SKM-1 (cell line): ENCODE results near the gene TNNI3K.

Experiments used
- DNase-seq: peaks from one replicate; lab custom pipeline; 2025; ENCODE audit not compliant: unreplicated experiment; lab: John Stamatoyannopoulos, UW

The TNNI3K gene

GRCh38 chr1:74375376-74375775 lies 140.2 kb downstream of the TNNI3K start:
- no peak for DNase-seq

- DNase-seq = no peak
Observed at GRCh38 chr1:74380252-74380651, 145.1 kb downstream of the TNNI3K start.

- DNase-seq = no peak
Observed at GRCh38 chr1:74388855-74389254, 153.7 kb downstream of the TNNI3K start.

- DNase-seq = no peak
Observed at GRCh38 chr1:74392186-74392585, 157.0 kb downstream of the TNNI3K start.

GRCh38 chr1:74392840-74393239 lies 157.7 kb downstream of the TNNI3K start:
- no peak for DNase-seq

GRCh38 chr1:74395571-74395970 lies 160.4 kb downstream of the TNNI3K start:
- no peak for DNase-seq

GRCh38 chr1:74396462-74396861 lies 161.3 kb downstream of the TNNI3K start:
- no peak for DNase-seq

- DNase-seq = no peak
Observed at GRCh38 chr1:74396933-74397332, 161.7 kb downstream of the TNNI3K start.

- DNase-seq = no peak
Observed at GRCh38 chr1:74399249-74399648, 164.1 kb downstream of the TNNI3K start.

GRCh38 chr1:74402873-74403272 lies 167.7 kb downstream of the TNNI3K start:
- no peak for DNase-seq

GRCh38 chr1:74403606-74404005 lies 168.4 kb downstream of the TNNI3K start:
- no peak for DNase-seq

- DNase-seq = no peak
Observed at GRCh38 chr1:74406759-74407158, 171.6 kb downstream of the TNNI3K start.

GRCh38 chr1:74407902-74408301 lies 172.7 kb downstream of the TNNI3K start:
- no peak for DNase-seq

GRCh38 chr1:74412244-74412643 lies 177.1 kb downstream of the TNNI3K start:
- no peak for DNase-seq

GRCh38 chr1:74415935-74416334 lies 180.7 kb downstream of the TNNI3K start:
- DNase-seq = no peak

GRCh38 chr1:74419611-74420010 lies 184.4 kb downstream of the TNNI3K start:
- DNase-seq = no peak

GRCh38 chr1:74420467-74420866 lies 185.3 kb downstream of the TNNI3K start:
- no peak for DNase-seq

- DNase-seq = no peak
Observed at GRCh38 chr1:74422421-74423292, 187.5 kb downstream of the TNNI3K start.

- DNase-seq = no peak
Observed at GRCh38 chr1:74423471-74423870, 188.3 kb downstream of the TNNI3K start.

- no peak for DNase-seq
Observed at GRCh38 chr1:74425676-74426075, 190.5 kb downstream of the TNNI3K start.

GRCh38 chr1:74426208-74426937 lies 191.2 kb downstream of the TNNI3K start:
- DNase-seq = no peak

- DNase-seq = no peak
Observed at GRCh38 chr1:74427681-74428080, 192.5 kb downstream of the TNNI3K start.
